ENCODE results near the gene KCNQ1.

Gene KCNQ1

DNA sequence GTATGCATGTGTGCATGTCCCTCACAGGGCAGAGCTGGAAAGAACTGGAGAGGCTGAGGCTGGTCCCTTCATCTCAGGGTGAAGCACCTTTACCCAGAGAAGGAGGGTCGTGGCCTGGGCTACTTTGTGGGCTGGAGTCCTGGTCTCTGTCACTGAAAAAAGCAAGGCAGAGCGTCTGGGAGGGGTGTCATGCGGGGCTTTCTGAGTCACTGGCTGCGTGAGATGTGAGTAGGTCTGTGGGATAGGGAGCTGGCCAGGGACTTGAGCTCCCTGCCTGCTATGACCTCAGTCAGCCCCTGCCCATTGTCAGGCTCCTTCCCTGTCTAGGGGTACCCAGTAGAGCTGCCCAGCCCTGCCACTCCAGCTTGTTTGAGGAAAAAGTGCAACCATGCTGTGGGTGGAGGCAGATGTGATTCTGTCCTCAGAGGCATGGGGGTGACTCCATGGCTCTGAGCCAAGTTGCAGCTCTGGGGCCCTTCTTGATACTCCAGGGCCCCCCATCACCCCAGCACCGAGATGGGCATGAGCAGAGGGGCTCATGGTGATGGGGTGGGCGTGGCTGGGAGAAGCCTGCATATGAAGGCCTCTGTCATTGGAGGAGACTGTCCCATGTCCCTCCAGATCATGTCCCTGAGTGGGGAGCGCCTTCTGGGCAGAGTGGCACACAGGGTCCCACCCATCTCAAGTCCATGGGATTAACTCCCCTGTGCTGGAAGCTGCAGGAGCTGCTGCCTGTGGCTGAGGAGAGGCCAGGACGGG is 27.8 kb downstream of the KCNQ1 start:
- no peak overlapping the region for H2AFZ ChIP-seq (ENCODE audit: low read depth, low read length, severe bottlenecking)
- no peaks in the 10 kb centered on the region for H3K9me3 ChIP-seq (ENCODE audit: insufficient read depth, low read length)
- no peaks in the 10 kb centered on the region for H3K36me3 ChIP-seq (ENCODE audit: low read length)
- no peak overlapping the region for H3K4me2 ChIP-seq (ENCODE audit: low read depth, low read length, poor library complexity, severe bottlenecking)
- H3K4me3 ChIP-seq (ENCODE audit: insufficient read depth, low read length, poor library complexity, severe bottlenecking), result no peak overlapping the region
- no peak for TF ChIP-seq EZH2phosphoT487 (conservative IDR thresholded peaks at IDR 0.05; ENCODE audit: low read length)
- TF ChIP-seq, protein P1, sequence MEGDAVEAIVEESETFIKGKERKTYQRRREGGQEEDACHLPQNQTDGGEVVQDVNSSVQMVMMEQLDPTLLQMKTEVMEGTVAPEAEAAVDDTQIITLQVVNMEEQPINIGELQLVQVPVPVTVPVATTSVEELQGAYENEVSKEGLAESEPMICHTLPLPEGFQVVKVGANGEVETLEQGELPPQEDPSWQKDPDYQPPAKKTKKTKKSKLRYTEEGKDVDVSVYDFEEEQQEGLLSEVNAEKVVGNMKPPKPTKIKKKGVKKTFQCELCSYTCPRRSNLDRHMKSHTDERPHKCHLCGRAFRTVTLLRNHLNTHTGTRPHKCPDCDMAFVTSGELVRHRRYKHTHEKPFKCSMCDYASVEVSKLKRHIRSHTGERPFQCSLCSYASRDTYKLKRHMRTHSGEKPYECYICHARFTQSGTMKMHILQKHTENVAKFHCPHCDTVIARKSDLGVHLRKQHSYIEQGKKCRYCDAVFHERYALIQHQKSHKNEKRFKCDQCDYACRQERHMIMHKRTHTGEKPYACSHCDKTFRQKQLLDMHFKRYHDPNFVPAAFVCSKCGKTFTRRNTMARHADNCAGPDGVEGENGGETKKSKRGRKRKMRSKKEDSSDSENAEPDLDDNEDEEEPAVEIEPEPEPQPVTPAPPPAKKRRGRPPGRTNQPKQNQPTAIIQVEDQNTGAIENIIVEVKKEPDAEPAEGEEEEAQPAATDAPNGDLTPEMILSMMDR (IDR thresholded peaks at IDR 0.05; ENCODE audit: insufficient read depth, low read length, poor library complexity, severe bottlenecking), result no peak
- no peaks in the 10 kb centered on the region for H3K79me2 ChIP-seq (ENCODE audit: insufficient read depth, low read length)
- no peak overlapping the region for H3K9ac ChIP-seq (ENCODE audit: low read length)
- H3K9me2 ChIP-seq (replicated peaks; ENCODE audit: insufficient read depth, low read length), result no peaks in the 10 kb centered on the region
- no peaks in the 10 kb centered on the region for H4K20me1 ChIP-seq (ENCODE audit: low read depth, low read length)
- no peak overlapping the region for H3K27ac ChIP-seq (ENCODE audit: low read depth, low read length)
- no peaks in the 10 kb centered on the region for H3K27me3 ChIP-seq (ENCODE audit: low read length)
- no peaks in the 10 kb centered on the region for H3F3A ChIP-seq (ENCODE audit: insufficient read depth)

DNA sequence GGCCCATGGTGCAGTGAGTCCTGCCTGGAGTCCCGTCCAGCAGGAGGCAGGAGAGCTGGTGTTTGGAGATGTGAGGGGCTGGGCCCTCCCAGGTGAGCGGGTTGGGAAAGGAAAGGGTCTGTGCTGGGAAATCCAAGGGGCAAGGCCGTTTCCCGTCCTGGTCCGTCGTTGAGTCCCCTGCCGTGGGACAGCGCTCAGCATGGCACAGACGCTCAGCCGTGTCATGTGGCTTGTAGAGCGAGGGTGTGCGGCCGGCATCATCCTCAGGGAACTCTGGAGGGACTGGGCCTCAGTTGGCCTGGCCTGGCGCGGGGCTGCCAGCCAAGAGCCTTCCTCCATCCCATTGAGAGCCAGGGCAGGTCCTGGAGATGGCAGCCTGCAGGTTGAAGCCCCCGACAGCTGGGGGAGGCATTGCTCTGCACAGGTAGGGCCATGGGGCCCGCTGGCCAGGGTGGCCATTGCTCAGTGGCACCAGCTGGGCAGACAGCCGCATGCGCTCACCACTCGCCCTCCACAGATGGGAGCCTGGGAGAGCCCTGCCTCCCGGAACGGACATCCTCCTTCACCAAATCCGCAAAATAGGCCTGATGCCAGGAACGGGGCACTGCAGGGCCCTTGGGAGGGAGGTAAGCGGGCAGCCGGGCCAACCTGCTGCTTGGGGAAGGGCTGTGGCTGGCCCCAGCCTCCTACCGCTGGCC is 28.7 kb downstream of the KCNQ1 start:
- no peaks in the 10 kb centered on the region for H3K27me3 ChIP-seq (ENCODE audit: low read length)
- H3K9me3 ChIP-seq (ENCODE audit: insufficient read depth, low read length), result 0 out of 2 replicates have a peak, but pooled peaks cover 6% of the 10 kb centered on the region

GRCh38 chr11:2474059-2474901 is 29.5 kb downstream of the KCNQ1 start:
- no peak overlapping the region for H3K4me2 ChIP-seq (ENCODE audit: low read depth, low read length, poor library complexity, severe bottlenecking)
- H3K27ac ChIP-seq (ENCODE audit: low read depth, low read length), result no peak overlapping the region
- no peaks in the 10 kb centered on the region for H4K20me1 ChIP-seq (ENCODE audit: low read depth, low read length)
- no peaks in the 10 kb centered on the region for H3K27me3 ChIP-seq (ENCODE audit: low read length)
- TF ChIP-seq EZH2phosphoT487 (conservative IDR thresholded peaks at IDR 0.05; ENCODE audit: low read length), result no peak
- TF ChIP-seq, protein P1 (IDR thresholded peaks at IDR 0.05; ENCODE audit: insufficient read depth, low read length, poor library complexity, severe bottlenecking), result no peak
- no peaks in the 10 kb centered on the region for H3K79me2 ChIP-seq (ENCODE audit: insufficient read depth, low read length)
- H2AFZ ChIP-seq (ENCODE audit: low read depth, low read length, severe bottlenecking), result no peak overlapping the region
- no peaks in the 10 kb centered on the region for H3F3A ChIP-seq (ENCODE audit: insufficient read depth)
- no peak overlapping the region for H3K4me3 ChIP-seq (ENCODE audit: insufficient read depth, low read length, poor library complexity, severe bottlenecking)
- no peaks in the 10 kb centered on the region for H3K36me3 ChIP-seq (ENCODE audit: low read length)
- H3K9me2 ChIP-seq (replicated peaks; ENCODE audit: insufficient read depth, low read length), result no peaks in the 10 kb centered on the region
- H3K9me3 ChIP-seq (ENCODE audit: insufficient read depth, low read length), result peaks cover 13% of the 10 kb centered on the region; the same call in 1 of the 2 replicates
- H3K9ac ChIP-seq (ENCODE audit: low read length), result no peak overlapping the region

More for the DNA sequence above, 28.7 kb downstream of the KCNQ1 start:
- Histone ChIP-seq H3K9ac (ENCODE audit: low read length) (no peak overlapping the region), H3K4me3 (ENCODE audit: insufficient read depth, low read length, poor library complexity, severe bottlenecking) (no peak overlapping the region), H3K27ac (ENCODE audit: low read depth, low read length) (no peak overlapping the region), H3K36me3 (ENCODE audit: low read length) (no peaks in the 10 kb centered on the region), H3F3A (ENCODE audit: insufficient read depth) (no peaks in the 10 kb centered on the region), H3K79me2 (ENCODE audit: insufficient read depth, low read length) (no peaks in the 10 kb centered on the region), H3K9me2 (replicated peaks; ENCODE audit: insufficient read depth, low read length) (no peaks in the 10 kb centered on the region), H4K20me1 (ENCODE audit: low read depth, low read length) (no peaks in the 10 kb centered on the region), H2AFZ (ENCODE audit: low read depth, low read length, severe bottlenecking) (no peak overlapping the region), H3K4me2 (ENCODE audit: low read depth, low read length, poor library complexity, severe bottlenecking) (no peak overlapping the region)
- no peak for TF ChIP-seq EZH2phosphoT487 (conservative IDR thresholded peaks at IDR 0.05; ENCODE audit: low read length)
- TF ChIP-seq, protein P1 (IDR thresholded peaks at IDR 0.05; ENCODE audit: insufficient read depth, low read length, poor library complexity, severe bottlenecking), result no peak
